ENCODE results near the gene SEC63.
"Not testable (repeated sequence)": the region's sequence is repeated elsewhere in the genome, so short reads cannot be mapped to it uniquely, and the experiment has no call there.

The SEC63 gene

GRCh38 chr6:107926697-107927544 is 31.1 kb downstream of the SEC63 start:
- not testable (repeated sequence) for DNase-seq

GRCh38 chr6:107917451-107918375 is 40.3 kb downstream of the SEC63 start:
- no peak for DNase-seq

GRCh38 chr6:107916961-107917360 is 41.0 kb downstream of the SEC63 start:
- DNase-seq, result not testable (repeated sequence)

- DNase-seq, result no peak
These were observed 46.3 kb downstream of the SEC63 start for GRCh38 chr6:107911692-107912091.

GRCh38 chr6:107894809-107895396 is 63.1 kb downstream of the SEC63 start:
- no peak for DNase-seq

GRCh38 chr6:107890431-107890830 is 67.6 kb downstream of the SEC63 start:
- not testable (repeated sequence) for DNase-seq

GRCh38 chr6:107885950-107886349 is 72.1 kb downstream of the SEC63 start:
- not testable (repeated sequence) for DNase-seq

GRCh38 chr6:107879941-107880340 is 78.1 kb downstream of the SEC63 start:
- DNase-seq, result peak; percentile 36 to 56

GRCh38 chr6:107877968-107878367 is 80.0 kb downstream of the SEC63 start:
- no peak for DNase-seq

- DNase-seq, result no peak
These were observed 86.0 kb downstream of the SEC63 start for GRCh38 chr6:107871976-107872375.

GRCh38 chr6:107871512-107871911 is 86.5 kb downstream of the SEC63 start:
- DNase-seq, result not testable (repeated sequence)

GRCh38 chr6:107871016-107871415 is 87.0 kb downstream of the SEC63 start:
- no peak for DNase-seq

- no peak for DNase-seq
These were observed 87.6 kb downstream of the SEC63 start for GRCh38 chr6:107870381-107870780.

- DNase-seq, result no peak
These were observed 88.1 kb downstream of the SEC63 start for GRCh38 chr6:107869871-107870270.

GRCh38 chr6:107868867-107869611 is 89.0 kb downstream of the SEC63 start:
- no peak for DNase-seq

GRCh38 chr6:107867302-107867615 is 90.7 kb downstream of the SEC63 start:
- DNase-seq, result no peak

GRCh38 chr6:107866606-107867301 is 91.3 kb downstream of the SEC63 start:
- no peak for DNase-seq

GRCh38 chr6:107864226-107865127 is 93.5 kb downstream of the SEC63 start:
- no peak for DNase-seq

GRCh38 chr6:107862383-107862782 is 95.6 kb downstream of the SEC63 start:
- DNase-seq, result no peak

GRCh38 chr6:107860963-107861362 is 97.0 kb downstream of the SEC63 start:
- not testable (repeated sequence) for DNase-seq

- DNase-seq, result not testable (repeated sequence)
These were observed 97.9 kb downstream of the SEC63 start for GRCh38 chr6:107860144-107860543.

All from cerebellar nuclear complex (tissue), 1 donor.